Activated CD4-positive, alpha-beta T cell treated with anti-CD3 and anti-CD28 coated beads, Interleukin-2, amount 50 U/mL, for 48 hours (primary cell): Measurements from ENCODE around the gene FMN1.
"Not testable (repeated sequence)": the region's sequence is repeated elsewhere in the genome, so short reads cannot be mapped to it uniquely, and the experiment has no call there.

Experiments
- DNase-seq, 2 experiments: peaks; one replicate each; pipeline ENCODE4 v3.0.0-alpha.2; 2020

The FMN1 gene

DNA sequence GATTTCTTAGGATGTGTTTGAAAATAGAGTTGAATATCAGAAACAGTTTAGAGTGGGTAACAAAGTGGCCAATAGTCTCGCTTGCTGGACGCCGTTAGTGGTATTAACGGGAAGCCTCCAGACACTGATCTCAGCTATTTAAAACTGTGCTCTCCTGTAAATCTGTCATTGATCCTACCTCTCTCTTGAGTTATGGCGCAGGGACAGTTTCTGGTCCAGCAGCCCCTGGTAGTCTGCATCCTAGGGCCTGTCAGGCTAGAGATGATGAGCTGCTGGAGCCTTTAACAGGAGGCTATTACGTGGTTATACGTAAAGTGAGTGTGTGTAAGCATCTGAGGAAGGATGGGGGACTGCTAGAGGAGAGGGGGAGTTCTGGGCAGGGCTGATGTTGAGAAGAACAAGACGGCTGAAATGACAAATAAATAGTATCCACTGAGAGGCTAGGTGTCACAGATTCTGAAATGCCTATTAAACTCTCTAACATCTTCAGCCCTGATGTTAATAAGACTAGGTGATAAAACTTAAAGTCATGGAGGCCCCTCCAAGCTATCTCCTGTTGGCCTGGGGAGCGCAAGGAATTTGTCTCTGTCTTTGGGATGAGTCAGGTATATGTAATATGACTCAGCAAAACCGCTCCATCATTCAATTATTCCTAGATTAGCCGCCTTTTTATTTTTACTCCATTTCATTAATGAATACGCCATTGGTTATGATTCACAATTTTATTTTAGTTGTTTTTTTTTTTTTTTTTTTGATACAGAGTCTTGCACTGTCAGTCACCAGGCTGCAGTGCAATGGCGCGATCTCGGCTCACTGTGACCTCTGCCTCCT lies 321.0 kb downstream of the FMN1 start:
- no peak for DNase-seq

DNA sequence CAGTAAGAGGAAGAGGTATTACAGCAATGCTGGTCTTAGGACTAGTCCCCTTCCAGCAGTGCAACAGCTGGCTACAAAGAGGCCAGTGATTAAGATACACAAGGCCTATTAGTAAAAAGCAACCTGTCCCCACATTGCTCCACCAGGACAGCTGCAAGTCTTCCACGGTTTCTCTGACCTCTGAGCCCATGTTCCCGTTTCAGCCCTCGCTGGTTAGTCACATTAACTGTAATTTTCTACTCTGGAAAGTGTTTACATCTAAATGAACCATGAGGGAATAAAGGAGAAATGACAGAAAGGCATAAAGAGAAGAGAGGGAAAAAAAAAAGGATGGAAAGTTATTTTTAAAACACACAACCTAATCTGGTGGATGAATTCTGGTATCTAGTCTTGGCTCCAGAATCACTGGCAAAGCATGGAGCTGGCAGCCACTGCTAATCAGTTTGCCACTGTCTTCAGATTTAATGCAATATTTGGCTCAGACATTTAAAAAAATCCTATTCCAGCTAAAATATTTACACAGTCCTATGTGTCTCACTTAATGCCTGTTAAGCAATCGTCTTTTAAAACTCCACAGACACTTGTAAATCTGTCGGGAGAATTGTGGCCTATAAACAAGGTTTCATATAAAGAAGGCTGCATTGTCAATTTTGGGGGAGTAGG lies 321.8 kb downstream of the FMN1 start:
- DNase-seq: no peak

DNA sequence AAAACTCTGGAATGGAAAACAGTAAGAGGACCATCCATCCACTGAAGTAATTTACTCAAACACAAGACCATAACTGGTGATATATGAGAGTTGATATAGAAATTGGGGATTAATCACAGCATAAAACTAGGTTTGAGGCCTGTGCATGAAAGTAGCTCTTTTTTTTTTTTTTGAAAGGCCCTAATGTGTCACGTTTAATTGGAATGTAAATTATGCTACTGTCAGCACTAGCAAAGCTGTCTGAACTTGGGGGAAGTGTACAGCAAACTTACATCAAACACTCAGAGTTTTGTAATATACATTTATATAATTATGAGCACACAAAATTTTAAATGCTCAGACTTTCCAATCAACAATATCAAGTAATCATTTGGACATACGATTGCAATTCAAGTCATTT lies 322.6 kb downstream of the FMN1 start:
- no peak for DNase-seq

GRCh38 chr15:32870240-32871033 lies 324.1 kb downstream of the FMN1 start:
- DNase-seq: peak in 1 of 2 experiments; percentile 7

DNA sequence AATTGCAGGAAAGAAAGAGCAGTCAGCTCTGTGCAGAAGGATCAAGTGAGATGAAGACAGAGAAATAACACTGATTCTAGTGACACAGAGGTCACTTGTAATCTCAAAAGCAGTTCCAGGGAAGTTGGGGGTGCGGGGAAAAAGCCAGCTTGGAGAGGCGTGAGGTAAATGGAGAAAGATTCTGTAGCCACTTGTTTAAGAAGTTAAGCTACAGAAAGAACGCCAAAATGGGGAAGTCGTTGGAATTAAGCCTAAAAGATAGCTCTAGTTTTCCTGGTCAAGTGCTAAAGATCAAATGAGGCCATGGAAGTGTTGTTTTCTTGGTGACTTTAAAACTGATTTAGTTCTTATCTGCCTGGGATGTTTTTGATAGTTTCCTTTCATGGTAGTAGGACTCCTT lies 324.7 kb downstream of the FMN1 start:
- no peak for DNase-seq

- no peak for DNase-seq
Measured at GRCh38 chr15:32867313-32867626, 327.2 kb downstream of the FMN1 start.

- DNase-seq: no peak
Measured at GRCh38 chr15:32866454-32867312, 327.8 kb downstream of the FMN1 start.

DNA sequence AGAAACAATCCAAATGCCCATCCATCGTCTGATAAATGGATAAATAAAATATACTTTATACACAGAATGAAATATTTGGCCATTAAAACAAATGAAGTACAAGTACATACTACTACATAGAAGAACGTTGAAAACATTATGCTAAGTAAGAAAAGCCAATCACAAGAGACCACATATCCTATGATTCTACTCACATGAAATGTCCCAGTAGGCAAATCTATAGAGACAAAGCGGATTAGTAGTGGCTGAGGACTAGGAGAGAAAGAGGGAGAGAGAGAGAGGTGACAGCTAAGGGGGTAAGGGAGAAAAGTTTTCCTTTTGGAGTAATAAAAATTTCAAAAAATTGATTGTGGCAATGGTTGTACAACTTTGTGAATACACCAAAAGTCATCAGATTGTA lies 329.7 kb downstream of the FMN1 start:
- DNase-seq: no peak

DNA sequence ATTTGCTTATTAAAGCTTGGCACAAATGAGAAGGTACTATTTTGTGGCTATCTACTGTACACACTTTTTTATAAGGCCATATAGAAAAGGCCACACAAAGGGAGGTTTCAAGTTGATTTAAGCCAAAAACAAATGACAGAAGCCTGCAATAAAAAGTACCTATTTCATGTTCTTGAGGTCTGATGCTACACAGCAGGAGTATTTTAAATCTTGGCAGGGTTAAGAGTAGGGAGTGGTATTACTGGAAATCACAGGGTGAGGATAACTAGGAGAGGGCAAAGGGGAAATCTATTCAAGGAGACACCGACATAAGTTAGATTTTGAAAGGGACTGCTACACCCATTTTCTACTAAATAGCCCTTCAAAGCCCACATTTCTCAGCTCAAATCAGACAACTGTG lies 330.5 kb downstream of the FMN1 start:
- no peak for DNase-seq

- no peak for DNase-seq
Measured at GRCh38 chr15:32861761-32862160, 332.8 kb downstream of the FMN1 start.

DNA sequence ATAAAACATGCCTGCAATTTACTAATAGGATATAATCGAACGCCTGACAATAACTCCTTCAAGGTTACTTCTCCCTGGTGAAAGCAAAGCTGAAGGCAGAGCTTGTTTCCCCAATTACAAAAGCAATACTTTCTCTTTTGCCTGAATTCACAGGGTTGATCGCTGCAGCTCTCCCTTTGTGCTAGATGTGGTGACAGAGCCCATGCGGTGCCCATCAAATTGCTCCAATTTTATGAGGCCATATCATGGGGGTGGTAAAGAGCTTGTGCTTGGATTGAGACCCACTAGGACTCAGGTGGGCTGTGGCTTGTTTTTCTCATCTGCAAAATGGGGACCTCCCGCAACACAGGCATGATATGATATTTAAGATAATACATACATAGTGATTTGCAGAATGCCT lies 333.3 kb downstream of the FMN1 start:
- DNase-seq: no peak

- no peak for DNase-seq
Measured at GRCh38 chr15:32859996-32860395, 334.5 kb downstream of the FMN1 start.

GRCh38 chr15:32859251-32859650 lies 335.3 kb downstream of the FMN1 start:
- DNase-seq: no peak

DNA sequence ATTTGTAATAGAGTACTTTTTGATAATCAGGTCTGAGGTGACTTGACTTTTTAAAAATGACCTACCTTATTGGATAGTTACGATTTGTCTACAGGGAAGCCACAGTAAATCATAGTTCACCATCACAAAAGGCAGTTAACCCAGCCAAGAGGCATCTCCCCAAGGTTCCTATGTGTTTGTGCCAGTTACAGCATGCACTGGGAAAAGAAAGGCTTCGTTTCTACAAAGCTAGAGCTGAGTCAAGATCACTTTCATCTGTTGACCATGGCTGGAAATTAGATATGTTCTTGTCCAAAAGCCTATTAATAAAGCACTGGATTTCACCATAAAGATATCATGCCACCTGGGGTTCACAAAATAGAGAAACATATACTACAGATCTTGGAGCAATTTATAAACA lies 336.8 kb downstream of the FMN1 start:
- no peak for DNase-seq

GRCh38 chr15:32856753-32857152 lies 337.8 kb downstream of the FMN1 start:
- no peak for DNase-seq

DNA sequence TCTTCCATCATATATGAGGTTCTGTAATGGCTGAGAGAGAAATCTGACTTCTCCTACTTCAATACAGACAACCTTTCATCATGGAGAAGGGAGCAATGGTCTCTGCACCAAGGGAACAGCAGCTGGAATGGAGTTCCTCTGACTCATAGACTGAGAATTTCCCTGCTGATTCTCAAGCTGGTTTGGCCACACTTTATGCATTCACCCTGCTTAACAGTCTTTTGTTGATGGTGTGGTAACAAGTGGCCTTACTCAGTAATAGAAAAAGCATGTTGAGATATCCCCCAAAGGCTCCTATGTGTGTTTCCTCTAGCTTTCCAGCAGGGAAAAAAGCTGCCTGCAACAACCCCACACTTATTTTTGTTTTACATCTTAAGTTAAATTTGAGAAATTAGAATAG lies 338.6 kb downstream of the FMN1 start:
- no peak for DNase-seq

DNA sequence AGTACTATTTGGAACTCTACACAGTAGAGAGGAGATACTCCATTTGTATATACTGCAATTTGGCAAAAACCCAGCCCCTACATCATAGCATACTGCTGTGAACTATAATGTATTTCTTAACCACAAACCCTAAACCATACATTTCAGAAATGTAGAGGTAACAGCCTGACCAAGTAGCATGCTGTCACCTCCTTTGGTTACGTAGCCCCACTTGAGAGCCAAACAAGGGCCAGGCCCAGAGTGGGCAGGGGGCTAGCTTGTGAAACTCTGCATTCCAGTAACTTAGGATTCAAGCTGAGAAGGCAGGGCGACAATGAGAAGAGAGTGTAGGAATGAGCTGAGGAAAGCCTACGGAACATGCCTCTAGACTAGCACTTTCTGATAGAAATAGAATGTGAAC lies 340.9 kb downstream of the FMN1 start:
- DNase-seq: no peak

DNA sequence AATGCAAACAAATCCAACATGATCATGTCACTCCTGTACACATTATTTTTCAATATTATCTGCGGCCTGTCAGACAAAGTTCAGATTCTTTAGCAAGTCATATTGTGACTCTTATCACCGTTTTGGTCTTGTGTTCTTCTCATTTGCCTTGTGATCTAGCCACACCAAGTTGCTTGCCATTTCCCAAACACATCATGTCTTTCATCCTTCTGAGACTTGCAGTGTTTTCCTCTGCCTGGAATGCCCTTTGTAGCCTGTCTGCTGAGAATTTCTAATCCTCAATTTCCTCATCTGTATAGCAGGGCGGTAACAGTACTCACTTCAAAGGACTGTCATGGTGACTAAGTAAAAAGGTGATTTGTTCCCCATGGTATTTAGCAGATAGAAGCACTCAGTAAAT lies 341.7 kb downstream of the FMN1 start:
- no peak for DNase-seq

- DNase-seq: no peak
Measured at GRCh38 chr15:32852017-32852416, 342.5 kb downstream of the FMN1 start.

DNA sequence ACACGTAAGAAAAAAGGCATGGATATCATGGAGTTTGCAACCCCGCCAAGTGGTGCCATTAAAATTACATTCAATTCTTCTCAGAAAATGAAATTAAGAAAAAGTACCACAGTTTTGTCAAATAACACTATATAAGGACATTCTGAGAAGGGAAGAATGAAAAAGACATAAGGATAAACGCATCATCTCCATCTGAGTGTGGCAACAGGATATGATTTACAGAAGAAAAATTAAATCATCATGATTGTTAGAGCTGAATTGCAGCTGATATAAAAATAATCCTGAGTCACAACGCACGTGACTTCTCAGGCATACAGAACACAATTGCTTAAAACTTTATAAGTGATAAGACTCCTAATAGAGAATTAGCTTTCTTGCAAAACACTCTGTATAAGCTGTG lies 342.9 kb downstream of the FMN1 start:
- DNase-seq: no peak

- no peak for DNase-seq
Measured at GRCh38 chr15:32849769-32850668, 344.5 kb downstream of the FMN1 start.

GRCh38 chr15:32846671-32847070 lies 347.8 kb downstream of the FMN1 start:
- not testable (repeated sequence) for DNase-seq
